Endothelial cell of umbilical vein (primary cell): ENCODE measurements around the gene AFF1. TPM values are rescaled to one million over a fixed set of nuclear protein-coding genes. Genes with fewer than 3 reads are reported as not detected.
A peak's percentile ranks its signal among the peaks of the same experiment; 100 is the strongest.

ENCODE experiments used
- BruUV-seq: library from RNA; stranded (reverse); fragments of 400-500 nt; replicated peaks from 2 replicates; lab custom pipeline; 2021; lab: Mats Ljungman, UMichigan
- CTCF ChIA-PET: fragments of 300-600, 350-600 bp; sonication (Branson Sonifier 250); formaldehyde crosslinking; loops from one replicate; lab custom pipeline; 2021; ENCODE audit warnings: antibody characterized with exemption, inconsistent platforms; lab: Charles Lee
- POLR2A ChIA-PET: fragments of 300-600, 350-600 bp; sonication (Branson Sonifier 250); formaldehyde crosslinking; loops from one replicate; lab custom pipeline; 2021; ENCODE audit warnings: antibody characterized with exemption, inconsistent platforms; lab: Charles Lee
- DNase-seq: peaks from one replicate; pipeline ENCODE4 v3.0.0-alpha.2; 2011; ENCODE audit warnings: low read depth, low spot score
- FAIRE-seq: peaks from 2 replicates; lab custom pipeline; 2011; peaks lifted over from hg19 to GRCh38; lab: Jason Lieb, UNC
- H2AFZ ChIP-seq: 2 replicates; pipeline ENCODE4 v1.6.0; 2012; ENCODE audit warnings: low read depth, low read length, control low read depth, inconsistent platforms
- H3K27ac ChIP-seq: 2 replicates; pipeline ENCODE4 v1.5.1; 2011; ENCODE audit warnings: low read depth, mild to moderate bottlenecking, control low read depth, low read length, moderate library complexity; ENCODE audit not compliant: insufficient read depth
- H3K27me3 ChIP-seq, 2 experiments: 2 replicates each; pipeline versions ENCODE4 v1.6.0 to v1.6.1; 2011; ENCODE audit warnings: low read length in 2 of 2, mixed read lengths in 1 of 2; ENCODE audit not compliant: control insufficient read depth in 2 of 2, insufficient read depth in 2 of 2
- H3K36me3 ChIP-seq, 2 experiments: 2 replicates in 1 of 2; 3 replicates in 1 of 2; pipeline ENCODE4 v1.5.1; 2011; ENCODE audit warnings: low read length in 2 of 2, mild to moderate bottlenecking in 1 of 2, moderate library complexity in 1 of 2; ENCODE audit not compliant: control insufficient read depth in 2 of 2, insufficient read depth in 2 of 2; ENCODE audit errors: extremely low read depth in 1 of 2
- H3K4me1 ChIP-seq: 3 replicates; pipeline ENCODE4 v1.5.1; 2011; ENCODE audit warnings: mild to moderate bottlenecking, low read length; ENCODE audit not compliant: control insufficient read depth, insufficient read depth; ENCODE audit errors: extremely low read depth
- H3K4me2 ChIP-seq: 2 replicates; pipeline ENCODE4 v1.6.1; 2011; ENCODE audit warnings: low read length, control low read depth, mixed read lengths; ENCODE audit not compliant: insufficient read depth
- H3K4me3 ChIP-seq, 3 experiments: fragments of 200-600 bp in 1 of 3; sonication (generic), shearing (Covaris generic) in 1 of 3; replicated peaks in 1 of 3; 2 replicates each; pipeline ENCODE4 v1.5.1; 2011 to 2016; ENCODE audit warnings: control low read depth in 3 of 3, low read length in 3 of 3, mild to moderate bottlenecking in 2 of 3, inconsistent platforms in 1 of 3, low read depth in 1 of 3, moderate library complexity in 1 of 3; ENCODE audit not compliant: insufficient read depth in 1 of 3
- H3K79me2 ChIP-seq: 2 replicates; pipeline ENCODE4 v1.6.0; 2012; ENCODE audit warnings: low read length, inconsistent platforms; ENCODE audit not compliant: control insufficient read depth, insufficient read depth
- H3K9ac ChIP-seq: replicated peaks from 2 replicates; pipeline ENCODE3; 2011; ENCODE audit warnings: low read length, control low read depth; ENCODE audit not compliant: insufficient read depth; ENCODE audit errors: extremely low read depth
- H3K9me1 ChIP-seq: replicated peaks from 3 replicates; pipeline ENCODE4 v1.6.0; 2011; ENCODE audit warnings: mild to moderate bottlenecking, low read length; ENCODE audit not compliant: control insufficient read depth, insufficient read depth; ENCODE audit errors: extremely low read depth
- H3K9me3 ChIP-seq: replicated peaks from 2 replicates; pipeline ENCODE4 v1.5.1; 2012; ENCODE audit warnings: low read length, inconsistent platforms; ENCODE audit not compliant: control insufficient read depth, insufficient read depth
- H4K20me1 ChIP-seq: replicated peaks from 2 replicates; pipeline ENCODE3; 2011; ENCODE audit warnings: mild to moderate bottlenecking, low read length; ENCODE audit not compliant: control insufficient read depth, insufficient read depth; ENCODE audit errors: extremely low read depth
- CTCF ChIP-seq, 2 donors: IDR thresholded peaks; 1 replicate in 1 of 2; 2 replicates in 1 of 2; pipeline ENCODE4 v1.5.1; 2011; ENCODE audit warnings: low read length in 2 of 2, mild to moderate bottlenecking in 2 of 2, moderate library complexity in 2 of 2, control low read depth in 1 of 2, inconsistent platforms in 1 of 2, low read depth in 1 of 2; ENCODE audit not compliant: insufficient read depth in 1 of 2; ENCODE audit errors: extremely low read depth in 1 of 2
- EZH2 ChIP-seq: IDR thresholded peaks from 2 replicates; pipeline ENCODE4 v1.6.1; 2012; ENCODE audit warnings: borderline replicate concordance, low read depth, mild to moderate bottlenecking, moderate library complexity, low read length, inconsistent platforms; ENCODE audit not compliant: severe bottlenecking
- GATA2 ChIP-seq: IDR thresholded peaks from 2 replicates; pipeline ENCODE4 v1.7.0; 2011; ENCODE audit warnings: low read depth, mild to moderate bottlenecking, moderate library complexity, mixed read lengths, low read length; ENCODE audit not compliant: insufficient read length, insufficient read depth
- JUN ChIP-seq: IDR thresholded peaks from 2 replicates; pipeline ENCODE4 v1.6.1; 2011; ENCODE audit warnings: borderline replicate concordance, low read depth; ENCODE audit not compliant: insufficient read length, insufficient read depth
- POLR2A ChIP-seq: IDR thresholded peaks from 2 replicates; pipeline ENCODE4 v1.6.1; 2012; ENCODE audit warnings: low read depth, mild to moderate bottlenecking, control low read depth, low read length
- dilution Hi-C: fragments of 300-500 bp; cut with MboI; formaldehyde crosslinking; loops from one replicate; pipeline ENCODE4 v1.15.0; 2019; ENCODE audit warnings: low sequenced_read_pairs; ENCODE audit not compliant: extremely low pct_ligation_motif_present
- intact Hi-C: fragments of 100-400 bp; cut with micrococcal nuclease; formaldehyde crosslinking; loops from one replicate; pipeline ENCODE4 v1.10.0; 2022
- polyA plus RNA-seq, 4 experiments: library from polyadenylated mRNA; depleted of rRNA in 3 of 4; stranded (reverse) in 3 of 4; unstranded in 1 of 4; fragments of >200 nt; gene quantifications; 2 replicates each; pipeline versions ENCODE4 v1.2.1 to v1.2.3, GENCODE V29; 2011 to 2012; ENCODE audit warnings: missing spikeins in 1 of 4
- total RNA-seq: library from RNA; stranded (reverse); gene quantifications from 2 replicates; pipeline ENCODE4 v1.2.3, GENCODE V29; 2021

AFF1 gene
- total and polyA plus RNA-seq, 2 donors (not counting 3 experiments of a cell fraction or from before 2014, with no cell fraction given) = 26.2 to 106 TPM

GRCh38 chr4:86955888-86956451 lies 21.2 kb downstream of the AFF1 start:
- Histone ChIP-seq H3K4me3 (no peak overlapping the region), H3K9me1 (peaks cover 2% of the 10 kb centered on the region), H3K27ac (no peak overlapping the region), H3K79me2 (peaks cover 19% of the 10 kb centered on the region), H3K4me1 (no peaks in the 10 kb centered on the region), H3K9me3 (no peaks in the 10 kb centered on the region), H4K20me1 (no peaks in the 10 kb centered on the region), H3K9ac (no peak overlapping the region), H3K4me2 (no peak overlapping the region), H3K27me3 (no peaks in the 10 kb centered on the region), H3K36me3 (no peaks in the 10 kb centered on the region), H2AFZ (no peak overlapping the region)
- no peak for DNase-seq
- TF ChIP-seq JUN (peak; percentile 17), POLR2A (no peak)
- no peak for FAIRE-seq
- dilution Hi-C loops = no loop called here
- no TSS peak for BruUV-seq
- intact Hi-C loops = no loop called here
- ChIA-PET CTCF (interaction anchor here (1.7 kb wide), 1 partner anchor 9 kb away, joined by 4 read pairs; no protein-coding TSS in a partner anchor), POLR2A (no interaction called here)

GRCh38 chr4:86957215-86957614 lies 22.4 kb downstream of the AFF1 start:
- Histone ChIP-seq H3K9me3 (no peaks in the 10 kb centered on the region), H3K4me1 (no peaks in the 10 kb centered on the region), H3K4me2 (no peak overlapping the region), H4K20me1 (no peaks in the 10 kb centered on the region), H3K27ac (no peak overlapping the region), H3K4me3 (no peak overlapping the region), H3K27me3 (no peaks in the 10 kb centered on the region), H3K9me1 (peaks cover 2% of the 10 kb centered on the region), H3K9ac (no peak overlapping the region), H2AFZ (no peak overlapping the region), H3K36me3 (peaks cover 0 to 2% of the 10 kb centered on the region in 2 experiments), H3K79me2 (peaks cover 28% of the 10 kb centered on the region)
- ChIA-PET POLR2A (no interaction called here), CTCF (interaction anchor here (1.7 kb wide), 1 partner anchor 10 kb away, joined by 4 read pairs; no protein-coding TSS in a partner anchor)
- TF ChIP-seq GATA2 (no peak), CTCF (IDR thresholded peaks at IDR 0.05; ENCODE audit: extremely low read depth in 1 of 2, insufficient read depth in 1 of 2, low read depth in 1 of 2, low read length in 2 of 2) (no peak), EZH2 (no peak), JUN (no peak)
- DNase-seq = no peak
- intact Hi-C loops (no loop called here), dilution Hi-C loops (no loop called here)
- FAIRE-seq = no peak
- no TSS peak for BruUV-seq
